Gastroesophageal sphincter (tissue), 3 donors: ENCODE results near the gene PTPRF.

Experiments used
- CTCF ChIP-seq, 4 experiments: fragments of 200-600 bp in 2 of 4; fragments of 450-650 bp in 2 of 4; sonication (generic) in 1 of 4; IDR thresholded peaks; one replicate each; pipeline ENCODE4 v1.5.1; 2017 to 2019; ENCODE audit warnings: antibody characterized with exemption in 4 of 4, mild to moderate bottlenecking in 2 of 4, moderate library complexity in 2 of 4
- POLR2A ChIP-seq, 2 donors: fragments of 450-650 bp; IDR thresholded peaks; one replicate each; pipeline ENCODE4 v1.6.1; 2017; ENCODE audit warnings: antibody characterized with exemption in 2 of 2, mild to moderate bottlenecking in 2 of 2, moderate library complexity in 1 of 2

GRCh38 chr1:43598622-43599021 is 67.9 kb downstream of the PTPRF start:
- TF ChIP-seq POLR2A (IDR thresholded peaks at IDR 0.05) (no peak), CTCF (IDR thresholded peaks at IDR 0.05) (no peak)
